Measurements from ENCODE around the gene ZNF521. TPM values are rescaled to one million over a fixed set of nuclear protein-coding genes. Genes with fewer than 3 reads are reported as not detected.

The ZNF521 gene
- total RNA-seq, 1 donor from 2014 or later: 1.6 TPM

GRCh38 chr18:25253779-25254178 lies 98.2 kb downstream of the ZNF521 start:
- DNase-seq (ENCODE audit: low spot score) (no peak), ATAC-seq (no peak)

- DNase-seq (ENCODE audit: low spot score) (no peak), ATAC-seq (no peak)
Observed at GRCh38 chr18:25253136-25253535, 98.8 kb downstream of the ZNF521 start.

DNA sequence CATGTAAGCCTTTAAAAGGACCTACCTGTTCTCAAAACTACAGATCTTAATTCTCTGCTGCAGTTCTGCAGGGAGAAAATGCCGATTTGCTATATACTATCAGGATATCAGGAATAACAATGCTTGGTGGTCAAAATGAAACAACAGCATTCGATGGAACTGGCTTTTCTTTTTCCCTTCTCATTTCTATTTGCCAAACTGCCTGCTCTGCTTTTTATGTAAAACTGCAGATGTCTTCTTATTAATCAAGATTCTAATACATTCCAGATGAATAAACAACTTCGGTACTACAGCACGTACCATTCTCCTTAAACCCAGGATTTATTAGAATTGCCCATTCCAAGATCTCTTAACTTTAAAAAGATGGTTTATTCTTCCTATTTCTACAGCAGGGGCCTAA lies 100.9 kb downstream of the ZNF521 start:
- ATAC-seq: no peak
- no peak for DNase-seq (ENCODE audit: low spot score)

DNA sequence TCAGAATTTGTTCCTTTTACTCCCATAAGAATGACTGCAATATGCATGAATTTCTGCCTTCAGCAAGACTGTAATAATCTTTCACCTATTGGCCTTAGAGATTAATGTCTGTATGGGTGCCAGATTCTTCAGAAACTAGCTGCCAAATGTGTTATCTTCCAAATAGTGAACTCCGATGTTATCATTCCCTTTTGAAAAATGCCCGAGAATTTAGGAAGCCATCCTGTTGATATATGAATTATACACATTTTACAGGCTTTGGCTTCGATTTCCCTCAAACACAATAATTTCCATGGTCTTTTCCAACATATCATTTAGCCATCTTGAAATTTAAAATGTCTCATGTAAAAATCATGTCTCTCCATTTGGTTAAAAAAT lies 101.5 kb downstream of the ZNF521 start:
- DNase-seq (ENCODE audit: low spot score): no peak

DNA sequence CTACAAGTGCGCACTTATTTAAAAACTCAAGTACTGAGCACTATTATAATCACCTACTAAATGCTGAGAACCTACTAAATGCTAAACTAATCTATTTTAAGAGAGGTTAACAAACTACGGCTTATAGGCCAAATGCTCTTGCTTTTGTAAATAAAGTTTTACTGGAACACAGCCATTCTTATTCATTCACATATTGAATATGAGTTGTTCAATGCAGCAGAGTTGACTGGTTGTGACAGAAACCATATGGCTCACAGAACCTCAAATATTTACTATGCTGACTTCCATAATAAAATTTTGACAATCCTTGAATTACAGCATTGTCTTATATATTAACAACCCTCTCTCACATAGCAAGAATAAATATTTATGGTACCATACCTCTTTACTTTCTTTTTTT lies 103.2 kb downstream of the ZNF521 start:
- ATAC-seq: no peak
- DNase-seq (ENCODE audit: low spot score): no peak

More for the DNA sequence above, 101.5 kb downstream of the ZNF521 start:
- no peak for ATAC-seq

DNA sequence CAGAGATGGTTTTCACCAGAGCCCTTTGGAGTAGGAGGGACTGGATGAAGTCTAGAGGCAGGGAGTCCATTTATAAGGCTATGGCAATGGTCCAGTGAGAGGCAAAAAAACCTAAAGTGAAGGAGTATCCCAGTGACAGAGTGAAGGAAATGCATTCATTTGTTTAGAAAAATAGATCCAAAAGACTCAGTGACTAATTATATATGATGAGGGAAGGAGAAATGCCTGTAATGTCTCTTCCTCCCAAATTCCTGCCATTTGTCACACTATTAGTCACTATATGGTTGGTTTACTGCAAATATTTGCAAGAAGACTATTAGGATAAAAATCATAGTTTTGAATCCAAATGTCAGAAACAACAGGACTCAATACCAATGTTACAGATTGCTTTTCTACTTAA lies 104.2 kb downstream of the ZNF521 start:
- ATAC-seq: no peak

DNA sequence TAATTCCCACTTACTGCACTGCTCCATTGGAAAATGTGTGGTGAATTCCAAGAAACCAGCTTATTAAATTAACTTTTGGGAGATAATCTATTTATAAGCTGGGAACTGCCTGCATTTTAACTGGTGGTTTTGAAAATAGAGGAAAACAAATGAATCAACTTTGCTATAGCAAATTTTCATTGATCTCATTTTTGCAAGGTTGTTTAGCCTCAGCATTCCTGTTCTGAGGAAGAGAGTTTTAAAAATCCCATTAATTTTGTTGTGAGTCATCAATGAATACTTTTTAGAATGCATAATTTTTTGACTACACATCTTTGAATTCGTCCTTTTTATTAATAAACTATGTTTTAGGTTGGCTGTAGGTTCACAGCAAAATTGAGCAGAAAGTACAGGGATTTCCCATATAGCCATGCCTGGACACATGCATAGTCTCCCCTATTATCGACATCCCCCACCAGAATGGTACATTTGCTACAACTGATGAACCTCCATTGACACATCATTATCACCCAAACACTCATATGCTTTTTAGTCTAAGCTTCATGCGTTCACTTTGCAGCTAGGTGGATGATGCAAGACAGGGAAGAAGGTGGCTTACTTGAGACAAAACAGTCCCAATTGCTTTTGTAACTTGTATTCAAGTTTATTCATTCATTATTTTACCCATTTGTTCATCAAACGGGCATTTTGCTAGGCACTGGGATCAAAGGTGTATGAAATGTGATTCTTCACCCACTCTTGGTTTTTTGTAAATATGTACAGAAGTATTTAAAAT lies 106.9 kb downstream of the ZNF521 start:
- DNase-seq (ENCODE audit: low spot score): no peak
- no peak for ATAC-seq

More for the DNA sequence above, 104.2 kb downstream of the ZNF521 start:
- no peak for DNase-seq (ENCODE audit: low spot score)

GRCh38 chr18:25244170-25244569 lies 107.8 kb downstream of the ZNF521 start:
- ATAC-seq (no peak), DNase-seq (ENCODE audit: low spot score) (no peak)

DNA sequence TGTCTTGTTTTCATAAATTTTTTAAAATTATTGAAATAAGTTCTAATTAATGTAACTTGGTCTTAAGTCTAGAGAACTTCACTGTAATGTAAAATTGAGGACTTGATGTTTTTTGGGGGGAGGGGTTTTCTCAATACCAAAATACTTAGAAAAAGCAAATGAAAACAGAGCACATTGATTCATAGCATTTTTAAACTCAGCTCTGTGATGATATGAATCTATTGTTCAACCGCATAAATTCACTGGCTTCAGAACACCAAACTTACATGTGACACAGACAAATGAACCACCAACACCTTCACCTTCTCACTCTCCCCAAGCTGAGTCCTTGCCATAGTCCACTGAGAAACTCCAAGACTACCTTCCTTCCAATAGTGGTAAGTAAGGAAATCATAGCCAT lies 108.2 kb downstream of the ZNF521 start:
- no peak for ATAC-seq
- DNase-seq (ENCODE audit: low spot score): no peak

- ATAC-seq: no peak
Observed at GRCh38 chr18:25243257-25243656, 108.7 kb downstream of the ZNF521 start.

DNA sequence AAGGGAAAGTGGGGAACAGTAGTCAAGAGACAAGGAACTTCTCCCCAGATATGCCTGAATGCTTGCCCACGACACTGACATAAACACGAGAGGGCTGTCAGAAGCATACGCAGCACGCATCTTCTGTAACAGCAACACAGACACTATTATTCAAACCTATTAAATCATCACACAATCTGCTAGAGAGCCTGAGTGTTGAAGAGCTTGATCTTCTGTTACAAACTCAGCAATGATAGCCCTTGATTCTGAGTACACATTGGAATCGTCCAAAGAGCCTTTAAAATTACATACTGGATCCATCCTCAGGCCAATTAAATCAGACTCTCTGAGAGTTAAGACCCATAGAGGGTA lies 111.6 kb downstream of the ZNF521 start:
- DNase-seq (ENCODE audit: low spot score): no peak
- no peak for ATAC-seq

More at GRCh38 chr18:25243257-25243656, 108.7 kb downstream of the ZNF521 start:
- no peak for DNase-seq (ENCODE audit: low spot score)

- no peak for ATAC-seq
- DNase-seq (ENCODE audit: low spot score): no peak
Observed at GRCh38 chr18:25239581-25240419, 112.2 kb downstream of the ZNF521 start.

- no peak for ATAC-seq
- no peak for DNase-seq (ENCODE audit: low spot score)
Observed at GRCh38 chr18:25239151-25239550, 112.8 kb downstream of the ZNF521 start.

DNA sequence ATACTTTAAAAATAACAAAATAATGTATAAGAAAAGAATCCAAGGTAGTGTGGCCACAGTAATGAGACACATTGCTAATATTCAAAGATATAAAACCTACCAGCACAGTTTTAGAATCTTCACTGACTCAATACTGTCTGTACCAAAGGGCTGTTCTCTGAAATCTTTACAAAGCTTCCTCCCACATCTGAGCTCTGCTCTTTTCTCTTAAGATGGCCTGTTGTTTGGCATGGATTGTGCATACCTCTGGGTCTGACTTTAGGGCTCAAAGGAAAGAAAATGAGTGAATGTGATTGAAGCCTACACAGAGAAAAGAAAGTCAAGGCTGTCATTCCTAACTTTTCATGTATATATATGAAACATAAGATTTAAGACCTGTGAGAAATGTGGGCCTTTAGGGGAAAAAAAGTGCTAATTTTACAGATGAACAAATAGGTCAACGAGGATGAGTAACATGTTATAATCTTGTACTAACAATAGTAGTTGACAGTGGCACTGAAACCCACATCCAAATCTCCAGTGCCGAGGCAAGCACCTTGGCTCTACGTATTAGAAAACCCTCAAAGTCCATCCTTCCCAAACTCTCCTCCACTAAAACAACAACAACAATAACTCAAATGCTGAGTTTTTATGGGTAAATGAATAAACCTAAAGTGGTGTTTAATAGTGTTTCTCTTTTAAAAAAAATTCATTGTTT lies 114.2 kb downstream of the ZNF521 start:
- ATAC-seq: no peak

DNA sequence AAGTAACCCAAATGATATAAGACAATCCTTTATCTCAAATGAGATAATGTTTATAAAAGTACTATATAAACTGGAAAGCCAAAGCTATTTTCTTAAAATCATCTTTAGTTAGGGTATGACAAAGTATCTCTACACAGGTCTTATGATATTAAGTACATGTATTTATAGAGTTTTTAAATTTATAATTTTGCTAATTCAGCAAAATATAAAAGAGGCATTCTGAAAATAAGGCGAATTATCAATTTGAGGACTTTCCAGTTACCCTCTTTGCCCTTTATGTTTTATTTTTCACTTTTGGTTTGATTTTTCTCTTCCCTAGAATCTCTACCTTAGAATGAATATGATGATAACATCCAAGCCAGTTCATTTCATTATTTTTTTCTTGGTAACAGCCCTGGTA lies 115.2 kb downstream of the ZNF521 start:
- DNase-seq (ENCODE audit: low spot score) (no peak), ATAC-seq (no peak)

More for the DNA sequence above, 114.2 kb downstream of the ZNF521 start:
- no peak for DNase-seq (ENCODE audit: low spot score)

- DNase-seq (ENCODE audit: low spot score): no peak
- no peak for ATAC-seq
Observed at GRCh38 chr18:25235401-25236042, 116.4 kb downstream of the ZNF521 start.

- no peak for ATAC-seq
- DNase-seq (ENCODE audit: low spot score): no peak
Observed at GRCh38 chr18:25234740-25235345, 117.1 kb downstream of the ZNF521 start.

DNA sequence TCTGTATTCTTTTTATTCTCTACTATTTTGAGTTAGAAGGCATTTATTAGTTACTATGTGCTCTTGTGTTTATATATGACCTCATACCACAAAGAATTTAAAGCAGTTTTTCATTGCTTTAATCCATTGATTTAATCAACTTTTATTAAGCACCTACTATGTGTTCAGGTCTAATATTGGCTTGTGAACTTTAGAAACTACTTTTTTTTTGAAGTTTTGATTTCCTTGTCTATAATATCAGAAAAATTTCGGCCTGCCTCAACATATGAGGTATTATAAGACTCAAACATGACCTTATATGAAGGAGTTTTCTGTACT lies 117.7 kb downstream of the ZNF521 start:
- DNase-seq (ENCODE audit: low spot score): no peak
- no peak for ATAC-seq

GRCh38 chr18:25233528-25234321 lies 118.2 kb downstream of the ZNF521 start:
- ATAC-seq (no peak), DNase-seq (ENCODE audit: low spot score) (no peak)

GRCh38 chr18:25231327-25231691 lies 120.7 kb downstream of the ZNF521 start:
- ATAC-seq: no peak
- DNase-seq (ENCODE audit: low spot score): no peak

All from left lobe of liver (tissue), 2 donors.